ENCODE results near the gene FAM185A. TPM values are rescaled to one million over a fixed set of nuclear protein-coding genes. Genes with fewer than 3 reads are reported as not detected.
"Not testable (repeated sequence)": the region's sequence is repeated elsewhere in the genome, so short reads cannot be mapped to it uniquely, and the experiment has no call there.

Gene FAM185A
- total RNA-seq, 1 experiment from 2014 or later, result 8.9 TPM

DNA sequence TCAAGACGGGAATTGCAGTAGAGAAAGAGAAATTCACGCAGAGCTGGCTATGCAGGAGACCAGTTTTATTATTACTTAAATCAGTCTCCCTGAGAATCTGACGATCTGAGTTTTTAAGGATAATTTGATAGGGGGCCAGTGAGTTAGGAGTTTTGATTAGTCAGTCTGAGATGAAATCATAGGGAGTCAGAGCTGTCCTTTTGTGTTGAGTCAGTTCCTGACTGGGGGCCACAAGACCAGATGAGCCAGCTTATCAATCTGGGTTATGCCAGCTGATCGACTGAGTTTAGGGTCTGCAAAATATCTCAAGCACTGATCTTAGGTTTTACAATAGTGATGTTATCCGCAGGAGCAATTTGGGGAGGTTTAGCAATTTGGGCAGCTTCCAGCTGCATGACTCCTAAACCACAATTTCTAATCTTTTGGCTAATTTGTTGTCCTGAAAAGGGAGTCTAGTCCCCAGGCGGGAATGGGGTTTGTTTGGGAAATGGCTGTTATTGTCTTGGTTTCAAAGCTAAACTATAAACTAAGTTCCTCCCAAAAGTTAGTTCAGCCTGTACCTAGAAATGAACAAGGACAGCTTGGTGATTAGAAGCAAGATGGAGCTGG is 47.3 kb downstream of the FAM185A start:
- H3K9me3 ChIP-seq (ENCODE audit: control insufficient read depth, insufficient read depth, low read depth, low read length); H3K27me3 ChIP-seq (ENCODE audit: control insufficient read depth, insufficient read depth, low read length); CTCF ChIA-PET; H3K4me3 ChIP-seq (ENCODE audit: low read depth in 2 of 2, low read length in 2 of 2); H3K36me3 ChIP-seq (ENCODE audit: control insufficient read depth, insufficient read depth, low read length); ATAC-seq; H3K27ac ChIP-seq (ENCODE audit: low read length); BruUV-seq (replicated peaks); POLR2A ChIA-PET; H3K4me1 ChIP-seq (ENCODE audit: control insufficient read depth, insufficient read depth, low read length); DNase-seq (ENCODE audit: low read depth, low spot score); in situ Hi-C loops (cut with HindIII; ENCODE audit: low pct_unique_long_range_greater_than_20kb, low sequenced_read_pairs); intact Hi-C loops (cut with micrococcal nuclease; ENCODE audit: unreplicated experiment): not testable (repeated sequence)

GRCh38 chr7:102806613-102807012 is 57.8 kb downstream of the FAM185A start:
- no TSS peak for BruUV-seq (replicated peaks)
- ChIA-PET CTCF (no interaction called here), POLR2A (no interaction called here)
- Histone ChIP-seq H3K27ac (ENCODE audit: low read length) (no peak overlapping the region), H3K36me3 (ENCODE audit: control insufficient read depth, insufficient read depth, low read length) (no peaks in the 10 kb centered on the region), H3K27me3 (ENCODE audit: control insufficient read depth, insufficient read depth, low read length) (no peaks in the 10 kb centered on the region), H3K4me1 (ENCODE audit: control insufficient read depth, insufficient read depth, low read length) (no peaks in the 10 kb centered on the region), H3K9me3 (ENCODE audit: control insufficient read depth, insufficient read depth, low read depth, low read length) (no peaks in the 10 kb centered on the region), H3K4me3 (ENCODE audit: low read depth in 2 of 2, low read length in 2 of 2) (no peak overlapping the region)
- DNase-seq (ENCODE audit: low read depth, low spot score) (no peak), ATAC-seq (no peak)
- TF ChIP-seq POLR2AphosphoS5 (IDR thresholded peaks at IDR 0.05; ENCODE audit: low read depth, low read length), result no peak
- TF ChIP-seq REST (IDR thresholded peaks at IDR 0.05; ENCODE audit: insufficient read depth in 1 of 2, low read depth in 2 of 2, low read length in 1 of 2), result no peak
- no peak for TF ChIP-seq TCF7L2 (IDR thresholded peaks at IDR 0.05; ENCODE audit: low read depth, low read length)
- TF ChIP-seq, protein P1, sequence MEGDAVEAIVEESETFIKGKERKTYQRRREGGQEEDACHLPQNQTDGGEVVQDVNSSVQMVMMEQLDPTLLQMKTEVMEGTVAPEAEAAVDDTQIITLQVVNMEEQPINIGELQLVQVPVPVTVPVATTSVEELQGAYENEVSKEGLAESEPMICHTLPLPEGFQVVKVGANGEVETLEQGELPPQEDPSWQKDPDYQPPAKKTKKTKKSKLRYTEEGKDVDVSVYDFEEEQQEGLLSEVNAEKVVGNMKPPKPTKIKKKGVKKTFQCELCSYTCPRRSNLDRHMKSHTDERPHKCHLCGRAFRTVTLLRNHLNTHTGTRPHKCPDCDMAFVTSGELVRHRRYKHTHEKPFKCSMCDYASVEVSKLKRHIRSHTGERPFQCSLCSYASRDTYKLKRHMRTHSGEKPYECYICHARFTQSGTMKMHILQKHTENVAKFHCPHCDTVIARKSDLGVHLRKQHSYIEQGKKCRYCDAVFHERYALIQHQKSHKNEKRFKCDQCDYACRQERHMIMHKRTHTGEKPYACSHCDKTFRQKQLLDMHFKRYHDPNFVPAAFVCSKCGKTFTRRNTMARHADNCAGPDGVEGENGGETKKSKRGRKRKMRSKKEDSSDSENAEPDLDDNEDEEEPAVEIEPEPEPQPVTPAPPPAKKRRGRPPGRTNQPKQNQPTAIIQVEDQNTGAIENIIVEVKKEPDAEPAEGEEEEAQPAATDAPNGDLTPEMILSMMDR (IDR thresholded peaks at IDR 0.05), result no peak
- no peak for TF ChIP-seq SIN3A (IDR thresholded peaks at IDR 0.05; ENCODE audit: borderline replicate concordance, insufficient read depth, low read depth, low read length)
- in situ Hi-C loops (cut with HindIII; ENCODE audit: low pct_unique_long_range_greater_than_20kb, low sequenced_read_pairs) (no loop called here), intact Hi-C loops (cut with micrococcal nuclease; ENCODE audit: unreplicated experiment) (no loop called here)

- ATAC-seq (no peak), DNase-seq (ENCODE audit: low read depth, low spot score) (no peak)
- ChIA-PET POLR2A (no interaction called here), CTCF (no interaction called here)
- no TSS peak for BruUV-seq (replicated peaks)
- intact Hi-C loops (cut with micrococcal nuclease; ENCODE audit: unreplicated experiment), result no loop called here
- Histone ChIP-seq H3K27ac (ENCODE audit: low read length) (no peak overlapping the region), H3K4me1 (ENCODE audit: control insufficient read depth, insufficient read depth, low read length) (no peaks in the 10 kb centered on the region), H3K27me3 (ENCODE audit: control insufficient read depth, insufficient read depth, low read length) (no peaks in the 10 kb centered on the region), H3K36me3 (ENCODE audit: control insufficient read depth, insufficient read depth, low read length) (no peaks in the 10 kb centered on the region), H3K4me3 (ENCODE audit: low read depth in 2 of 2, low read length in 2 of 2) (no peak overlapping the region), H3K9me3 (ENCODE audit: control insufficient read depth, insufficient read depth, low read depth, low read length) (no peaks in the 10 kb centered on the region)
- TF ChIP-seq REST (IDR thresholded peaks at IDR 0.05; ENCODE audit: insufficient read depth in 1 of 2, low read depth in 2 of 2, low read length in 1 of 2) (no peak), POLR2AphosphoS5 (IDR thresholded peaks at IDR 0.05; ENCODE audit: low read depth, low read length) (no peak), TCF7L2 (IDR thresholded peaks at IDR 0.05; ENCODE audit: low read depth, low read length) (no peak), SIN3A (IDR thresholded peaks at IDR 0.05; ENCODE audit: borderline replicate concordance, insufficient read depth, low read depth, low read length) (no peak)
- TF ChIP-seq, protein P1 (IDR thresholded peaks at IDR 0.05), result no peak
- in situ Hi-C loops (cut with HindIII; ENCODE audit: low pct_unique_long_range_greater_than_20kb, low sequenced_read_pairs), result no loop called here
These were observed 62.1 kb downstream of the FAM185A start for GRCh38 chr7:102810916-102811315.

Measured in Panc1 (cell line).